ENCODE data around the gene REEP3. TPM values are rescaled to one million over a fixed set of nuclear protein-coding genes. Genes with fewer than 3 reads are reported as not detected.

The REEP3 gene
- total RNA-seq, 2 donors from 2014 or later, result 20.8 to 22.1 TPM

GRCh38 chr10:63608511-63608910 lies 87.3 kb downstream of the REEP3 start:
- TF ChIP-seq, protein P1, sequence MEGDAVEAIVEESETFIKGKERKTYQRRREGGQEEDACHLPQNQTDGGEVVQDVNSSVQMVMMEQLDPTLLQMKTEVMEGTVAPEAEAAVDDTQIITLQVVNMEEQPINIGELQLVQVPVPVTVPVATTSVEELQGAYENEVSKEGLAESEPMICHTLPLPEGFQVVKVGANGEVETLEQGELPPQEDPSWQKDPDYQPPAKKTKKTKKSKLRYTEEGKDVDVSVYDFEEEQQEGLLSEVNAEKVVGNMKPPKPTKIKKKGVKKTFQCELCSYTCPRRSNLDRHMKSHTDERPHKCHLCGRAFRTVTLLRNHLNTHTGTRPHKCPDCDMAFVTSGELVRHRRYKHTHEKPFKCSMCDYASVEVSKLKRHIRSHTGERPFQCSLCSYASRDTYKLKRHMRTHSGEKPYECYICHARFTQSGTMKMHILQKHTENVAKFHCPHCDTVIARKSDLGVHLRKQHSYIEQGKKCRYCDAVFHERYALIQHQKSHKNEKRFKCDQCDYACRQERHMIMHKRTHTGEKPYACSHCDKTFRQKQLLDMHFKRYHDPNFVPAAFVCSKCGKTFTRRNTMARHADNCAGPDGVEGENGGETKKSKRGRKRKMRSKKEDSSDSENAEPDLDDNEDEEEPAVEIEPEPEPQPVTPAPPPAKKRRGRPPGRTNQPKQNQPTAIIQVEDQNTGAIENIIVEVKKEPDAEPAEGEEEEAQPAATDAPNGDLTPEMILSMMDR (IDR thresholded peaks at IDR 0.05), result no peak
- no peak for TF ChIP-seq POLR2A (IDR thresholded peaks at IDR 0.05)
- Histone ChIP-seq H3K4me1 (peaks cover 8% of the 10 kb centered on the region), H3K36me3 (replicated peaks in 1 of 2; ENCODE audit: insufficient read depth in 1 of 2, low read depth in 2 of 2) (no peaks in the 10 kb centered on the region), H3K27me3 (no peaks in the 10 kb centered on the region), H3K9me3 (no peaks in the 10 kb centered on the region), H3K27ac (no peak overlapping the region), H3K4me3 (no peak overlapping the region)
- WGBS, 2 donors, result 91 to 92% methylated on average over 1 of the region's 1 CpG
- DNase-seq, result no peak
- no peak for ATAC-seq
- intact Hi-C loops (cut with DNase I), result no loop called here

GRCh38 chr10:63611078-63611477 lies 89.9 kb downstream of the REEP3 start:
- Histone ChIP-seq H3K27ac (no peak overlapping the region), H3K36me3 (replicated peaks in 1 of 2; ENCODE audit: insufficient read depth in 1 of 2, low read depth in 2 of 2) (no peaks in the 10 kb centered on the region), H3K4me1 (no peaks in the 10 kb centered on the region), H3K4me3 (no peak overlapping the region), H3K27me3 (no peaks in the 10 kb centered on the region), H3K9me3 (no peaks in the 10 kb centered on the region)
- TF ChIP-seq, protein P1 (IDR thresholded peaks at IDR 0.05), result no peak
- TF ChIP-seq POLR2A (IDR thresholded peaks at IDR 0.05), result no peak
- no peak for ATAC-seq
- WGBS, 2 donors, result 31 to 37% methylated on average over 2 of the region's 2 CpGs
- intact Hi-C loops (cut with DNase I), result no loop called here
- no peak for DNase-seq

GRCh38 chr10:63614371-63614891 lies 93.2 kb downstream of the REEP3 start:
- WGBS, 2 donors, result 91 to 96% methylated on average over 2 of the region's 2 CpGs
- DNase-seq, result no peak
- H3K4me1 ChIP-seq, result no peaks in the 10 kb centered on the region
- no peak overlapping the region for H3K27ac ChIP-seq
- no peak overlapping the region for H3K4me3 ChIP-seq
- no peaks in the 10 kb centered on the region for H3K27me3 ChIP-seq
- H3K9me3 ChIP-seq, result no peaks in the 10 kb centered on the region
- ATAC-seq, result no peak
- intact Hi-C loops (cut with DNase I), result no loop called here
- TF ChIP-seq, protein P1 (IDR thresholded peaks at IDR 0.05), result no peak
- TF ChIP-seq POLR2A (IDR thresholded peaks at IDR 0.05), result no peak
- no peaks in the 10 kb centered on the region for H3K36me3 ChIP-seq (replicated peaks in 1 of 2; ENCODE audit: insufficient read depth in 1 of 2, low read depth in 2 of 2)

DNA sequence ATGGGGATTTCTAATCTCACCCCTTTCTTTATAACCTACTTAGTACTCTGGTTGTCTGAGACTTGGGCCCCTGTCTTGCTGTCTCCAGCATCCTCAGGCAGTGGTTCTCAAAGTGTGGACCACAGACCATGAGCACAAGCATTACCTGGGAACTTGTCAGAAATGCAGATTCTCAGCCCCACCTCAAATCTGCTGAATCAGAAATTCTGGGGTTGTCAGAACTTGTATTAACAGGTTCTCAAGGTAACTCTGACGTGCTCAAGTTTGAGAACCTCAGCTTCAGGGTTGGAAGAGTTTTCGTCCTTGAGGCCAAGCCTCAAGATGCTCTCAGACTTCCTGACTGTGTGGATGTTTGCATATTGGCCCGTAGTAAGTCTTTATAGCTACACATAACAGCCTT lies 97.4 kb downstream of the REEP3 start:
- intact Hi-C loops (cut with DNase I), result no loop called here
- TF ChIP-seq POLR2A (IDR thresholded peaks at IDR 0.05), result no peak
- TF ChIP-seq, protein P1 (IDR thresholded peaks at IDR 0.05), result no peak

GRCh38 chr10:63619426-63619825 lies 98.2 kb downstream of the REEP3 start:
- ATAC-seq, result no peak
- WGBS, 2 donors, result 95 to 98% methylated on average over 7 of the region's 7 CpGs
- Histone ChIP-seq H3K27ac (no peak overlapping the region), H3K36me3 (replicated peaks in 1 of 2; ENCODE audit: insufficient read depth in 1 of 2, low read depth in 2 of 2) (no peaks in the 10 kb centered on the region), H3K9me3 (no peaks in the 10 kb centered on the region), H3K4me3 (no peak overlapping the region), H3K4me1 (no peaks in the 10 kb centered on the region), H3K27me3 (no peaks in the 10 kb centered on the region)
- intact Hi-C loops (cut with DNase I), result no loop called here
- TF ChIP-seq POLR2A (IDR thresholded peaks at IDR 0.05), result no peak
- TF ChIP-seq, protein P1 (IDR thresholded peaks at IDR 0.05), result no peak
- no peak for DNase-seq

More for the DNA sequence above, 97.4 kb downstream of the REEP3 start:
- no peak overlapping the region for H3K4me3 ChIP-seq
- H3K27ac ChIP-seq, result no peak overlapping the region
- DNase-seq, result no peak
- H3K9me3 ChIP-seq, result no peaks in the 10 kb centered on the region
- H3K4me1 ChIP-seq, result no peaks in the 10 kb centered on the region
- WGBS, 2 donors, result 75 to 87% methylated on average over 3 of the region's 3 CpGs
- H3K36me3 ChIP-seq (replicated peaks in 1 of 2; ENCODE audit: insufficient read depth in 1 of 2, low read depth in 2 of 2), result no peaks in the 10 kb centered on the region
- no peaks in the 10 kb centered on the region for H3K27me3 ChIP-seq
- no peak for ATAC-seq

Measured in body of pancreas (tissue), 4 donors.